ENCODE results near the gene PLEKHS1.

GRCh38 chr10:113706623-113707022 is 44.9 kb upstream of the PLEKHS1 start:
- TF ChIP-seq CTCF (IDR thresholded peaks at IDR 0.05 in 8 of 11, conservative IDR thresholded peaks at IDR 0.05 in 3 of 11) (no peak), POLR2AphosphoS5 (IDR thresholded peaks at IDR 0.05) (no peak)

All from spleen (tissue), 7 donors.